AG08395 (cell line): ENCODE data around the gene ATP8B3.

ENCODE experiments used
- DNase-seq: peaks from one replicate; pipeline ENCODE4 v3.0.0; 2012; ENCODE audit warnings: mixed read lengths, low spot score

Gene ATP8B3

GRCh38 chr19:1836458-1837221, 24.6 kb upstream of the ATP8B3 start:
- no peak for DNase-seq

GRCh38 chr19:1833540-1833939, 21.5 kb upstream of the ATP8B3 start:
- no peak for DNase-seq

- DNase-seq, result no peak
Observed at GRCh38 chr19:1832046-1832663, 20.1 kb upstream of the ATP8B3 start.

DNA sequence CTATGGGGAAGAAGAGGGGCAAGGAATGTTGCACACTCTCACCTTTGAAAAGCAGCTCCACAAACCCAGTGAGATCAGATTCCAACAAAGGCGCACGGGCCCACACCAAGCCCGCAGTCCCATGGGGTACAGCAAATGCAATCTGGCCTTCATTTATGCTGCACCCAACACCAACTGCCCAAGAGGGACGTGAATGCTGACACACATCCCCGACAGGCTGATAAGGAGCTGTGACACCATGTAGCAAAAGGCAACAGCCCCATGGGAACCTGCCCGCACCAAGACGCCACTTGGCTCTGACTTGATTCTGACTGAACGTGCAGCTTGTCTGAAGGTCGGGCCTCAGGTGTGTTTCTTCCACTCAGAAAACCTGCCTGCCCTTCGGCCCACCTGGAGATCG, 18.9 kb upstream of the ATP8B3 start:
- DNase-seq, result no peak

GRCh38 chr19:1830568-1830967, 18.5 kb upstream of the ATP8B3 start:
- no peak for DNase-seq

GRCh38 chr19:1829958-1830357, 17.9 kb upstream of the ATP8B3 start:
- no peak for DNase-seq

GRCh38 chr19:1828279-1829238, 16.5 kb upstream of the ATP8B3 start:
- no peak for DNase-seq

DNA sequence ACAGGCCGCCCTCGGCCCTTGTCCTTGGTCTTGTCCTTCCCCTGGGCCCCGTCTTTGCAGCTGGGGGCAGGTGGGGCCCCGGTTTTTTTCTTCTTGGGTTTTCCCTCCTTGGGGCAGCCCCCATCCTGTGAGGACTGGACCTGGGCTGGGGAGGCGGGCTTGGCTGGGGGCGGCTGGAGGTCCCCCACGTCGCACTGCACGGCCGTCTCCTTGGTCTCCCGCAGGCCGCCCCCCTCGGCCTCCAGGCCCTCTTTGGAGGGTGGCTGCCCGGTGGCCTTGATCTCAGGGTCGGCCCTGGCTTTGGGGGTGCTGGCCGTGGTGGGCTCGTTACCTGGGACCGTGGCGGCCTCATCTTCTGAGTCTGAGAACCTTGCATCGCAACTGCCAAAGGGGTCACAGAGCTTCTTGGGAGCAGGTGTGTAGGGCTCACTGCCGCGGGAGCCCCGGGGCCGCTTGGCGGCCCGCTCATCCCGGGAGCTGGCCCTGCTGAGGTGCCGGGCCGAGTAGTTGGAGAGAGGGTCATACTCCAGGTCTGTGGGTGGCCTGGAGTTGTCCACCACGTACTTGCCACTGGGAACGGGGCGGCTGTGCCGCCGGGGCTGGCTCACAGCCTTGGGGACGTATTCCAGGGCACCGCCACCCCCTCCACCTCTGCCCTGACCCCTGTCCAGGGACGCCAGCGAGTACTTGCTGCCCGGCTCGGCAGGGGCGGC, 15.6 kb upstream of the ATP8B3 start:
- no peak for DNase-seq

- DNase-seq, result no peak
Observed at GRCh38 chr19:1826557-1827521, 14.8 kb upstream of the ATP8B3 start.

DNA sequence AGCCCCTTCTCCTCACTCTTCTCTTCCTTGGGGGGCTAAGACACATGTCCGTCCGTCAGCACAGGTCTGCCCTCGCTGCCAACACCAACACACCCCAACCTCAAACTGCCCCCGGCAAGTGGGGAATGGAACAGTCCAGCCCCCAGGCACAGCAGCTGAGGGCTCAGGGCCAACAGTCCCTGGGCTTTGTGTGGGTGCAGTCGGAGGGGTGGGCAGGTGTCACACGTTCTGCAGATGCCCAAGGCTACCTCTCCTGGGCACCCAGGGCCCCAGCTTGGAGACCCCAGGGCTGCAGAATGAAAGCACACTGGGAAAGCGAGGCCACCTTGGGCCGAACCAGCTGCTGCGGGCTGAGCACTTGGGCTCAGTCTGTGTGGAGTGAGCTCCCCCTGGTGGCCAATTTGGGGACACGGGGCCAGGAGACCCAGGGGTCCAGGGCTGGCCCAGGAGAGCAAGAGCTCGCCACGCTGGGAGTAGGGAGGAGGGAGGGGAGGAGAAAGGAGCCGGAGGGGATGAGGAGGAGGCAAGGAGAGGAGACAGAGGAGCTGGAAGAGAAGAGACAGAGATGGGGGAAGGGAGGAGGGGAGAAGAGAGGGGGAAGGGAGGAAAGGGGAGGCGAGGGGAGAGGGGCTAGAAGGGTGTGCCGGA, 14.0 kb upstream of the ATP8B3 start:
- DNase-seq, result peak; percentile 95

- DNase-seq, result no peak
Observed at GRCh38 chr19:1824252-1824622, 12.2 kb upstream of the ATP8B3 start.

DNA sequence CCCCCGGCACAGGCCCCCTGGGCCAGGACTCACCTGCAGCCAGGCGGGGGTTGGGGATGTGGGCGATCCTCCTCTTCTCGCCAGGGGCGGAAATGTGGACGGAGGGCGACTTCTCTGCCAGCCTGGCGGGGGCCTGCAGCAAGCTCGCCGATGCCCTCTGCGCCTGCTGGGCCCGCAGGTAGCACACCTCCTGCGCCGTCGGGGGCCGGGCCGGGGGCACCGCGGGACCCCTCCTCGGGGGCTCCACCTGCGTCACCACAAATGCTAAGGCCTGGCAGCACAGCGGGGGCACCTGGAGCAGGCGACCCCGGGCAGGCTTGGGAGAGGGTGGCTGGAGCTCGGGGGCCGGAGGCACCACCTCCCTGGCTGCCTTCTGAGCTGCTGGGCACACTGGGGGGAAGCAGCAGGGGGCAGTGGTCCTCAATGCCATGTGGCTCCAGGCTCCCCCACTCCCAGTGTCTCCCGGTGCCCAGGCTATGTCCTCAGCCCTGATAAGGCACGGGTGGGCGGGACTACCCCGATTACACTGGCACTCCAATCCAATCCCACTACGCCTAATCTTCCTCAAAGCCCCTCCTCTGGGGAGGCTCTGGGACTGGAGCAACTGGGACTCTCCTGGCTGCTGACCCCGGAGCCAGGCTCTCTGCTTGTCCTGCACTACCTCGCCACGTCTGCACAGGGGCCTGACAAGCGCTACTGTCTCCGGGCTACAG, 11.6 kb upstream of the ATP8B3 start:
- no peak for DNase-seq

DNA sequence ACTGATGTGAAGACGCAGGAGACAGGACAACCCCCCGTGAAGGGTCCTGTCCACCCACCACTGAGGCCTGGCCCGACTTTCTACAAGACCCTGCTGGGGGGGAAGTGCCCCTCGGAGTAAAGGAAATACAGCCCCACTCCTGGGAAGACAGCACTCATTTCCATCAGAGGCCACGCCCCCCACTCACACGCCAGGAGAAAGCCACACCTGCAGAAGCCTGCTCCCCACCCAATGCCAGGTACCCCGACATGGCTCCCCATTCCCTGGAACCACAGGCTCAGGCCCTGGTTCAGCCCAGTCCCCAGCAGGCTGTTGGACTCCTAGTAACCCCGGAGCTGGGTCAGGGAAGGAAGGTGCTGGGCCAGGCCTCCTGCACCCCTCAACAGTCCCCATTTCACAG, 10.9 kb upstream of the ATP8B3 start:
- no peak for DNase-seq

DNA sequence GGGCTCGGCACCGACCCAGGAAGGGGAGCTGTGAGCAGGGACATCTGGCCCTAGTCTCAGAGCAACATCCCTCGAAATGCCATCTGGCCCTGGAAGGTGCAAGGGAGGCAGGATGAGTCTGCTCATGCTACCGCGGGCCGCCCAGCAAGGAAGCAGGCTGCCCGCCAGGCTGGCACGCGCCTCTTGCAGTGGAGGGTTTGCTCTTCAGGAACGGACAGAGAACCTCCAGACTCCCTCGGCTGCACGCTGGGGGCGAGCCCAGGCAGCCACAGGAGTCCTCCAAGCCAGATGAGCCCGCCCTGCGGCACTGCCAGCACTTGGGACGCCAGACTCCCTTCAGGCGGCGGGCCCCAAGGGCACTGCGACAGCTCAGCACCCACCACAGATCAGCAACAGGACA, 10.1 kb upstream of the ATP8B3 start:
- DNase-seq, result no peak

GRCh38 chr19:1819341-1820255, 7.5 kb upstream of the ATP8B3 start:
- no peak for DNase-seq

GRCh38 chr19:1818549-1819195, 6.6 kb upstream of the ATP8B3 start:
- DNase-seq, result no peak

- no peak for DNase-seq
Observed at GRCh38 chr19:1817553-1818179, 5.6 kb upstream of the ATP8B3 start.
